ENCODE data around the gene C1QTNF8.
"Not testable (repeated sequence)": the region's sequence is repeated elsewhere in the genome, so short reads cannot be mapped to it uniquely, and the experiment has no call there.

The C1QTNF8 gene

DNA sequence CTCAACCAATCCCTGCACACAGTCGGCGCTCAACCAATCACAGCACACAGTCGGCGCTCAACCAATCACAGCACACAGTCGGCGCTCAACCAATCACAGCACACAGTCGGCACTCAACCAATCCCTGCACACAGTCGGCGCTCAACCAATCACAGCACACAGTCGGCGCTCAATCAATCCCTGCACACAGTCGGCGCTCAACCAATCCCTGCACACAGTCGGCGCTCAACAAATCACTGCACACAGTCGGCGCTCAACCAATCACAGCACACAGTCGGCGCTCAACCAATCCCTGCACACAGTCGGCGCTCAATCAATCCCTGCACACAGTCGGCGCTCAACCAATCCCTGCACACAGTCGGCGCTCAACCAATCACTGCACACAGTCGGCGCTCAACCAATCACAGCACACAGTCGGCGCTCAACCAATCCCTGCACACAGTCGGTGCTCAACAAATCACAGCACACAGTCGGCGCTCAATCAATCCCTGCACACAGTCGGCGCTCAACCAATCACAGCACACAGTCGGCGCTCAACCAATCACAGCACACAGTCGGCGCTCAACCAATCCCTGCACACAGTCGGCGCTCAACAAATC is 3.3 kb downstream of the C1QTNF8 start:
- not testable (repeated sequence) for DNase-seq

DNA sequence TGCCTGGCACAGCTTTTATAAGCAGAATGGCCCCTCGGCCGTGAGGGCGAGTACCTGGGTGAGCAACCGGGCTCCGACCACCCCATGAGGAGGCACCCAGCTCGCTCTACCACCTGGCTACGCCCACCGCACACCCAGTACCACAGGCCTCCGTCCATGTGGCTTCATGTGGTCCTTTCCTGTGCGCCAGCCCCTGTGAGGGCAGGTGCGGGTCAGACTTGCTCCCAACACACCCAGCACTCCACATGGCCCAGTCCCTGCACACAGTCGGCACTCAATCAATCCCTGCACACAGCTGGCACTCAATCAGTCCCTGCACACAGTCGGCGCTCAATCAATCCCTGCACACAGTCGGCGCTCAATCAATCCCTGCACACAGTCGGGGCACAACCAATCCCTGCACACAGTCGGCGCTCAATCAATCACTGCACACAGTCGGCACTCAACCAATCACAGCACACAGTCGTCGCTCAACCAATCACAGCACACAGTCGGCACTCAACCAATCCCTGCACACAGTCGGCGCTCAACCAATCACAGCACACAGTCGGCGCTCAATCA is 4.0 kb downstream of the C1QTNF8 start:
- DNase-seq, result no peak

DNA sequence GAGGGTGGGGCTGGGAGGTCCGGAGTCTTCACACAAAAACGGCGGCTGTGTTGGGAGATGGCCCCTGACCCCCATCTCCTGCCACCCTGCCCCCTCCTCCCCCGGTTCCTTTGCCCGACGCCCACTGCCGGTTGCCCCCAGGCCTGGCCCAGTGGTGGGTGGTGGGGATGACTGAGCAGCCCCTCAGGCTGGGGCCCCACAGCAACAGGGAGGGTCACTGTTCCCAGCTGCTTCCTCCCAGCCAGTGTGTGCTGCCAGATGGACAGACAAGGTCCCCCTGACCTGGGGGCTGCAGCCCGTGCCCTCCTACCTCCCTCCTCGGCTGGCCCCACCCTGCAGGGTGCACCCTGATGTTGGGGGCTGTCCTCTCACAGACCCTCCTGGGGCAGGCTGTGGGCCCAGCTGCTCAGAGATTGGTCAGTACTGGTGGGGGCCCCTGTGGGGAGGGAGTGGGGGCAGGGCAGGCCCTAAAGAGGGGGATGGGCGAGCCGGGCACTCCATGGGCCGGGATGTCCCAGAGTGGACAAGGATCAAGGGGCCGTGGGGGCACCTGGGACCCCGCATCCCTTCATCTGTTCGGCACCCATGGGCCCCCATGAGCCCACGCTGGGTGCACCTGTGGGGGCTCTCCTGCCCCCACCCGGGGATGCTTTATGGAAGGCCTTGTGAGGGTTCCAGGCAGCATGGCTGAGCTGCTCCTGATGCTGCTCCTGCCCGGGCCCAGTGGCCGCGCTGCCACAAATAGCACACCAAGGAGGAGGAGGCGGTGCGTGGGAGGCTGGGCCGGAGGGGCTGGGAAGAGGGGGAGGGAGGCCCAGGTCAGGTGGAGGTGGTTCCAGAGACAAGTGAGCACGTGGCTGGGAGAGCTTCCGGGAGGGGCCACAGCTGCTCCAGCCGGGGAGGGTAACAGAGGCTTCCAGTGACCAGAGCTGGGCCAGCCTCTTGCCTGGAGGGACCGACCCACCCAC is 5.1 kb downstream of the C1QTNF8 start:
- DNase-seq, result no peak

DNA sequence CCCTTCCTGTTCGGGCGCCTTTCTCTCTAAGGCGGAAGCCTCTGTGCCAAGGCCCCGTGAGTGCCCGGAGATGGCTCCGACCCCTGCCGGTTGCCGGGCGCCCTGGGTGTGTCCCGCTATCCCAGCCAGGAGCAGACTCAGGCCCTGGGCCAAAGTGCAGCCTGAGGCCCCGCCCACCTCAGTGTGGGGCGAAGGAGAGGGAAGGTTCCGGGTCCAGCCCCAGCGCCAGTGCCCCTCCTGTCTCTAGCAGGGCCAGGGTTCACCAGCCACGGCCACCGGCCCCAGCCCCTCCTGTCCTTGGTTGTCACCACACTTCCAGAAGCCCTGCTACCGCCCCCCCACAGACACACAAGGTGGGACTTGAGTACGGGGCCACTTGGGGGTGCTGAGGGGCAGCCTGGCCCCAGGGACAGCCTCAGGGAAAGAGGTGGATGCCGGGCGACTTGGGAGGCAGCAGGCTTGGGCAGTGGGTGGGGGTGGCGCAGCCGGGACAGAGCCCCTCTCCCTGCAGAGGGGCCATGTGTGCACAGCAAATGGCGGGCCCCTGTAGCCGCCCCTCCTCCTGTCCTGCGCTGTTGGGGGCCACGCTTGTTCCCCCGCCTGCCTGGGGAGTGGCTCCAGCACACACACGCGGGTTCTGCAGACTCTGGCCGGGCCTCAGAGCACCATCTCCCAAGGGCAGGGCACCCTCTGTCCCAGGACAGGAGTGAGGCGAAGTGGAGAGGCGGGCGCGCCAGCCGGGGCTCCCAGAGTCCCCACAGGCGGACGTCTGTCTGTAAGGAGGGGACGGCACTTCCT is 6.0 kb downstream of the C1QTNF8 start:
- DNase-seq, result no peak

DNA sequence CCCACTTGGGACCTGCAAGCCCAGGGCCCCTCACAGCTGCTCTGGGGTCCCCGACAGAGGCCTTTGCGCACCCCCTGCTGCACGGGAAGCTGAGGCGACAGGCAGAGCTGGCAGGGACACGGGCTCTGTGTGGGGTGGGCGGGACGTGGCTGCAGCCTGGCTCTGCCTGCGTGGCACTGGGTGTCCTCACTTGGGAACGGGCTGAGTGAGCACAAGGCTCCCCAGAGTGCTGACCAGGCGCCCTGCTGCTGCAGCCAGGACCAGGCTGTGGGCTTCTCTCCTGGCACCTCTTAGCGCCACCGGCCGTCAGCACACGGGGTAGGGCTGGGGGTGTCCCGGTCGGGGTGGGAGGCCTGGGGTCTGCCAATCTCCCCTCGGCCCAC is 6.6 kb downstream of the C1QTNF8 start:
- no peak for DNase-seq

DNA sequence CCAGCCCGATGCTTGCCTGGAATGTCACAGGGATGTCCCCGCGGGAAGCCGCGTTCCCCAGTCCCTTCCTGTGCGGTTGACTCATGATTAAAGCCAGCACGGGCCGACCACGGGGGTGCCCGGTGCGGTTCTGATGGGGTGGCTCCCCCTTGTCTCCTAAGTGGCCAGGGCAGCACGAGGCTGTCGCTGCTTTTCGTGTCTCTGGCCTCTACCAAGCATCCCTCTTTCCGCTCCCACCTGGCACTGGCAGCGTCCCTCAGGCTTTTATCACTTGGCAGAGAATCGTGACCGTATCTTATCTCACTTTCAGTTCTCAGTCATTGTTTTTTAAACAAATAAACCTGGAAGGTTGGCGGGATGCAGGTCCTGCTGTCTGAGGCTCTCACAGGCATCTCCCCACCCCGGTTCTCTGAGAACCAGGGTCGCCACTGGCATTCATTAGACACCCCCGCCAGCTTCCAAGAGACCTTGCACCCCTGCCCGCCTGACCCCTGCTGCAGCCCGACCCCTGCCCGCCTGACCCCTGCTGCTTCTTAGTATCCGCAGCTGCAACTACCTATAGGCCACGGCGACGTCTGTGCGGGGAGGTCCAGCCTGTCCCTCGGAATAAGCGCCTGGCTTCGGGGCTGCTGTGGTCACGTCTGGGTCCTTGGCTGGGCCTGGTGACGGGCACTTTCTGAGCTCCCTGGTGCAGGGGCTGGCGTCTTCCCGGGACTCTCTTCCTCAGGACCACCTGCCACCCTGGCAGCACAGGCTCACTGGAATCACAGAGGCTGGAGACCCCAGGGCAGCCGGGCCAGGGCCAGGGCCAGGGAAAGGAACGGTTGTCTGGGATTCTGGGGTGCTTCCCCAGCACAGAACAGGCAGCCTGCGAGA is 7.5 kb downstream of the C1QTNF8 start:
- DNase-seq, result no peak

DNA sequence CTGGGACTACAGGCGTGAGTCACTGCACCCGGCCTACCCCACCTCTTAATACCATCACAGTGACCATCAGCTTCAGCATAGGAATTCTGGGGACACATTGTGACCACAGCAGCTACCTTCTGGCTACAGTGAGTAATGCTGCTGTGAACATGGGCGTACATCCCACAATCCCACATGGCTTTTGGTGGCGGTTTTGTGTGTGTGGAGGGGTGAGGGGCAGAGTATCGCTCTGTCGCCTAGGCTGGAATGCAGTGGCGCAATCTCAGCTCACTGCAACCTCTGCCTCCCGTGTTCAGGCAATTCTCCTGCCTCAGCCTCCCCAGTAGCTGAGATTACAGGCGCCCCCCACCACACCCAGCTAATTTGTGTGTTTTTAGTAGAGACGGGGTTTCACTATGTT is 9.6 kb downstream of the C1QTNF8 start:
- DNase-seq, result not testable (repeated sequence)

DNA sequence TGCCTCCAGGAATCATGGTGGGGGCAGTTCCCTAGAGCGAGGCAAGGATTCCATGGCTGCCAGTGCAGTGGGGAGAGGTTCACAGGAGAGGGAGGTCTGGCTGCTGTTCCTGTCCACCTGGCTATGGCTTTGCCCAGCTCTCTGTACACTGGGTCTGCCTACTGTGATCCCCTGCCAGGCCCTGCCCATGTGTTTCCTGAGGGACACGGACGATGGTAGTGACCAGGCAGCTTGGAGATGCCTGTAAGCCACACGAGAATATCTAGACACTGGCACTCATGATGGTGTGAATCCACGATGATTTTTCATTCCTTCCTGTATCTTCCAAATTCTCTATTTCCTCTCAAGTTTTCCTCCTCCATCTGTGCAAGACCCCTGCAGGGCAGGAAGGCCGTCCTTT is 11.1 kb downstream of the C1QTNF8 start:
- DNase-seq, result no peak

DNA sequence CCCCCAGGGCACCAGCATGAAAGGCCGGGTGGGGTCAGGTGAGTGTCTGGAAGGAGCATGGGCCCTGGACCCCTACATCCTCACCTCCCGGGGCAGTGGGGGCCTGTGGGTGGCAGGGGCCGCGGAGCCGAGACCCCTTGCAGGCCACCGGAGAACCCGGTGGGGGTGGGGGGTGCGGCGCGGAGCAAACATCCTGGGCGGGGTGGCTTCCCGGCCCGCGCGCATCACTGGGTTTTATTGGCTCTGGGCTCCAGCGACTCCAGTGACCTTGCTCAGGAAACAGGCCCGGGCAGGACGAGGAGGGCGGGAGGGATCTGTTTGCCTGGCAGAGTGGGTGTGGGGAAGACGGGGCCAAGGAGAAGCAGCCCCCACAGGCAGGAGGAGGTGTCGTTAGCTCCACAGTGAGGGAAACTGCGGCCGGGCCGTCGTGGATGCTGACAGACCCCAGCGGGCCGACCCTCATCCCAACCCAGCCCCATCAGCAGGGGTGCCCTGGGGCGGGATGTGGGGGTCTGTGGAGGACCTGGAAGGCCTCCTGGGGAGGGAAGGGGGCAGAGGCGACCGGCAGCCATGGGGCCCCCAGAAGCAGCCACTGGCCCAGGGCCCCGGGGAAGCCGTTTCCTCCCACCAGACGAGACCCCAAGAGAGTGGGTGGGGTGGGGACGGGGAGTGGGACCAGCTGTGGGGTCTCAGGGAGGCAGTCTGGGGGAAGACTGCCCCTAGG is 12.9 kb downstream of the C1QTNF8 start:
- no peak for DNase-seq

DNA sequence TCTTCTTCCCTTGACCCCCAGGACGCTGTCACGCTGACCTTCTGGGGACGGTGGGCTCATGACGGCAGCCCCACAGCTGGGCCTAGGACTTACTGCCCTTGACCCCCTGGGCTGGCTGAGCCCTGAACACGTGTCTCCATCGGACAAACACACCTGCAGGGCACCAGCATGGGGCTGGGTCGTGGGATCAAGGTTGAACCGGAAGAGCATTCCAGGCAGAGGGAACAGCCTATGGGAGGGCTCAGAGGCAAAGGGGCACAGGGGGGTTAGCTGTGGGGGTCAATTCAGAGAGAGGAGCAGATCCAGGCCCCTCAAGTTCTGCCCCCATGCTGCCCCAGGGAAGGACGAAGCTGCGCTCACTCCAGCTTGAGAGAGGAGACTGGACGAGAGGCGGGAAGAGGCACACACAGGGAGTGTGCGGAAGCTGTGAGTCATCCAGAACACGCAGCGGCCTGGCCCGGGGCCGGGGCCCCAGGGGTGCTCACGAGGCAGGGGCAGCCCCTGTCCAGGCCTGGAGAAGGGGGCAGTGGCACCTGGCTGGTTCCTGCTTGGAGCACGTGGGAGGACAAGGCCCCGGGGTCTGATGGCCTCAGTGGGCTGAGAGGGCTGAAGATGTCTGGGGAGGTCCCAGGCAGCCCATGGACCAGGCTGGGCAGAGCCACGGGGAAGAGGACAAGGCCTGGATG is 13.6 kb downstream of the C1QTNF8 start:
- DNase-seq, result no peak

DNA sequence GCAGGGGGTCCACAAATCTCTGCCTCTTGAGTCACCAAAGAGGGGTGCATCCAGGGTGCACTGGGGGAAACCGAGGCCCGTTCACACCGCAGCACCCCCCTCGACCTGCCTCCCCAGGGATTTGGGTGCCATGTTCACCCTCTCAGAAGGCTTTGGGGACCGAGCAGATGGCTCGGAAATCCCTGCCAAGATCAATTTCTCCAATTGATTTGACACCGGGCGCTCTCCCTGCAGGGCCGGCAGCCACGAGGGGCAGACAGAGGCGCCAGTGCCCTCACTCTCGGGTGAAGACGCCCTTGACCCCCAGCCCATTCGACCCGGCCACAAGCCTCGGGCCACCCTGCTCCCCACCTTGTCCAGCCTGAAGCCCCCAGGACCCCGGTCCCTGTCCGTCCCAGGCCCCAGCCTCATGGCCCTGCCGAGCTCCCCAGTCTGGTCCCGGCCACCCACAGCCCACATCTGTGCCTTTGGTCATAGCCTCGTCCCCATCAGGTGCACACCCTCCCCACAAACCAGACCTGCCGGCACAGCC is 14.2 kb downstream of the C1QTNF8 start:
- no peak for DNase-seq

DNA sequence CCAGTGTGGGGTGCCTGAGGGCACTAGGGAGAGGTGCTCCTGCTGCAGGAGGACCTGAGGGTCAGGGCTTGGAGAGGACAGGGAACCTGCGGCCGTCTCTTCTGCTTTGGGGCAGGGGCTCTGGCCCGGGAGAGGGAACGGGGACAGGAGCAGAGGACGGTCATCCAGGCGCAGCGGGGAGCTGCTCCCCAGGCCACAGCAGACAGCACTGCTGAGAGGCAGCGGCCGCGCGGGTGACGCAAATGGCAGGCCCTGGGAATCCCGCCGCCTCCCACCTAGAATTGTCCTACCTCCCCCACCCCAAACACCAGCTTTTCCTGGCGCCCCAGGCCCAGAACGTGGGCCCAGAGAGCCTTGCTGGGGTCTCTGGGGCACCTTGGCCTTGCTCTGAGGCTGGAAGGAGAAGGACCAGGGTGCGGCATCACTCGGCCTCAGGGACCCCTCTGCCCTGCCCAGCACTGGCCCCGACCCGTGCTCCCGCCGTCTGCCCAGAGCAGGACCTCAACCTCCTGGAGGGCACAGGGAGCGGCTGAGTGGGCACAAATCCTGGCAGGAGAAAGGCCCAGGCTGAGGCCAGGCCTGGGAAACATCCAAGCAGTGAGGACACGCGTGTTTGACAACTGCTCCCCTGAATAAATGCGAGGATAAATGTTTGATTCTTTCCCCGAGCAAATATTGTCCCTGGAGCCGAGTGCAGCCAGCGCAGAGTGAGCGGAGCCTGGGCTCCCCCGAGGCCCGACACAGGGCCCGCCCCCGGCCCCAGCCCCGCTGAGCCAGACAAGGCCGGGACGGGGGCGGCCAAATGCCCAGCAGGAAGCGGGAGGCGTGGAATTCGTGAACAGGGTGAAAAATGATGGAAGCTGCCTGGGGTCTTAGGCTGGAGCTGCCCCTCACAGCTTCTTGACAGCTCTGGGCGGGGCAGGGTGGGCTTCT is 15.0 kb downstream of the C1QTNF8 start:
- no peak for DNase-seq

DNA sequence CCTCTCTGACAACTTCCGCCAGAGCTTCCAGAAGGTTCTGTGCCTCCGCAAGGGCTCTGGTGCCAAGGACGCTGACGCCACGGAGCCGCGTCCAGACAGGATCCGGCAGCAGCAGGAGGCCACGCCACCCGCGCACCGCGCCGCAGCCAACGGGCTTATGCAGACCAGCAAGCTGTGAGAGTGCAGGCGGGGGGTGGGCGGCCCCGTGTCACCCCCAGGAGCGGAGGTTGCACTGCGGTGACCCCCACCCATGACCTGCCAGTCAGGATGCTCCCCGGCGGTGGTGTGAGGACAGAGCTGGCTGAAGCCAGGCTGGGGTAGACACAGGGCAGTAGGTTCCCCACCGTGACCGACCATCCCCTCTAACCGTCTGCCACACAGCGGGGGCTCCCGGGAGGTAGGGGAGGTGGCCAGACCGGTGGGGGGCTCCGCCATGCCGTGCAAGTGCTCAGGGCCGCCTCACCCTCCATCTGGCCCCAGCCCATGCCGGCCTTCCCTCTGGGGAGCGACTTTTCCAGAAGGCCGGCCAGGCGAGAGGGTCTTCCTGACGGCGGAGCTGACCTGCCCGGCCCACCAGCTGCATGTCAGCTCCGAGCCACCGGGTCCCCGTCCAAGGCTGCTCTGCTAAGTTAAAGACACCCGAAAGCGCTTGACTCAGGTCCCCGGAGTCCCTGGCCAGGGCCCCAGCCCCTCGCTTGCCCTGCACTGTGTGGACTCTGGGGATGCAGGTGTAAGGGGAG is 16.1 kb downstream of the C1QTNF8 start:
- DNase-seq, result no peak

DNA sequence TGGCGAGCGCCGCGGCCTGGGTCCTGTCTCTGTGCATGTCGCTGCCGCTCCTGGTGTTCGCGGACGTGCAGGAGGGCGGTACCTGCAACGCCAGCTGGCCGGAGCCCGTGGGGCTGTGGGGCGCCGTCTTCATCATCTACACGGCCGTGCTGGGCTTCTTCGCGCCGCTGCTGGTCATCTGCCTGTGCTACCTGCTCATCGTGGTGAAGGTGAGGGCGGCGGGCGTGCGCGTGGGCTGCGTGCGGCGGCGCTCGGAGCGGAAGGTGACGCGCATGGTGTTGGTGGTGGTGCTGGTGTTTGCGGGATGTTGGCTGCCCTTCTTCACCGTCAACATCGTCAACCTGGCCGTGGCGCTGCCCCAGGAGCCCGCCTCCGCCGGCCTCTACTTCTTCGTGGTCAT is 16.7 kb downstream of the C1QTNF8 start:
- no peak for DNase-seq

DNA sequence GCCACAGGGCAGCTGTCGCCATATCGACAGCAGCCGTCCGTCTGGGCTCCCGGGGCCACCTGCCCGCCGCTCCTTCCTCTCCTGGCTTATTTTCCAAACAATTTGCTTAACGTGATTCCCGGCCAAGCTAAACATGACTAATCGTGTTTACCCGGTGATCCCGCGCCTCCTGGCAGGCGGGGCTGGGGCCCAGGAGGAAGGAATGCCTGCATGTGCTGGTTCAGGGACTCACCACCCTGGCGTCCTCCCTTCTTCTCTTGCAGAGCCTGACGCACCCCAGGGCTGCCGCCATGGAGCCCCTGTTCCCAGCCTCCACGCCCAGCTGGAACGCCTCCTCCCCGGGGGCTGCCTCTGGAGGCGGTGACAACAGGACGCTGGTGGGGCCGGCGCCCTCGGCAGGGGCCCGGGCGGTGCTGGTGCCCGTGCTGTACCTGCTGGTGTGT is 17.4 kb downstream of the C1QTNF8 start:
- DNase-seq, result no peak

DNA sequence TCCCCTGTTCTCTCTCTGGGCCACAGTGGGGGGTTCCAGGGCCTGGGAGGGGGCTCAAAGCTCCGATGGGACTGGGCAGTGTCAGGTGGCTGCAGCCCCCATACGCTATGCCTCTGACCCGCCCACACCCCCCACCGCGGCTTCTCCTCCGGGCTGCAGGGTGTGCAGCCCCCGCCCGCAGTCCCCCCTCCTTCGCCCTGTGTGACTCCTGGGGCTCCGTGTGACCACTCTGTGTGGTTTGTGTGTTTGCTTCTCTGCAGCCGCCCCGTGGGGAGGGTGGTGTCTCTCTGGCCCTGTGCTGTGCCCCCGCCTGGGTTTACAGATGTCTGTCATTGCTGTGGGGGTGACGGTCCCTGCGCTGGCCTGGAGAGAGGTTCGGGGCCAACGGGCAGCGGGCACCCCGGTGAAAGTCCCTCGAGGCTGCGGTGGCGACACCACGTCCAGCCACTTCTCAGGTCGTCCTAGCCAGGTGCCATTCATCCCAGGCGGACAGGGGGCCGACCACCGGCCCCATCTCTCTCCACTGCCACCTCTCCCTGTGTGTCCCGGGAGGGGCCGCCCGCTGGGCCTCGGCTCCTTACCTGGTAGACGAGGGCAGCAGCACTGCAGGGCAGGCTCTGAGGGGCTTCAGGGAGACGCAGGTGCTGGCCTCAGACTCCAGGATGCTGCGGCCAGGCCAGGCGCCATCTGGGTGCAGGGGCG is 18.0 kb downstream of the C1QTNF8 start:
- no peak for DNase-seq

DNA sequence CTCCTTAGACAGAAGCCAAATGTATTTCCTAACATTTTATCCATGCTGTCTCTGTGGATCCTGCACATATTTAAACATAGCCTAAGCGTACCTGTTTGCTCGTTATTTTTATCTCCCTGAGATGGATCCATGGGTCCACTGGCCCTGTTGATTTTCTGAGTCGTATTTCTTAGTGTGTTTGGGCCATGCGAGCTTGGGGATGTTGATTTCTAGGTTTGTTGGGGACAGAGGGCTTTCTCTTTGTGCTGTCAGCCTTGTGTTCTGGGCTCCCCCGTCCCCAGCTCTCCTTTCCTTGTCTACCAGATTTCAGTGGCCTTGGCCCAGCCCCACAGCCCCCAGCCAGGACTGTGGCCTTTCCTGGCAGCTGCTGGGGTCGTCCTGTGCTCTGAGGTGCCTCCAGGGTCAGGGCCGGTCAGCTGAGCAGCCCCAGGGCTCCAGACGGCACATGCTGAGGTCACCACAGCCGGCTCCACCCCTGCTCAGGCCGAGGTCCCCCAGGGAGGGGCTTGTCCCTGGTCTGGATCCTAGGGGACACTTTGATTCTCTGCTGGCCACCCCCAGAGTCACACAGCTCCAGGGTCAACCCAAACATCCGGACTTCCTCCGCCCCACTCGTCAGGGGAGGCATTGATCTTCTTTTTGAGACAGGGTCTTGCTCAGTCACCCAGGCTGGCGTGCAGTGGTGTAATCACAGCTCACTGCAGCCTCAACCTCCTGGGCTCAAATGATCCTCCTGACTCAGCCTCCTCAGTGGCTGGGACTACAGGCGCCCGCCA is 19.1 kb downstream of the C1QTNF8 start:
- DNase-seq, result no peak

Measured in activated CD4-positive, alpha-beta T cell treated with anti-CD3 and anti-CD28 coated beads, Interleukin-2, amount 50 U/mL, for 48 hours (primary cell).